Activated CD8-positive, alpha-beta T cell treated with anti-CD3 and anti-CD28 coated beads for 36 hours (primary cell): ENCODE results near the gene AHCTF1. TPM values are rescaled to one million over a fixed set of nuclear protein-coding genes. Genes with fewer than 3 reads are reported as not detected.

Experiments used
- ATAC-seq: fragments of 200-7000 bp; cut with Tn5 transposase; one replicate; pipeline ENCODE4 v1.10.0; 2021; ENCODE audit warnings: mild to moderate bottlenecking, moderate library complexity
- CTCF ChIA-PET: fragments of 350-600 bp; sonication (Branson Sonifier 250); formaldehyde crosslinking; loops from one replicate; lab custom pipeline; 2021; ENCODE audit warnings: antibody characterized with exemption; lab: Charles Lee
- POLR2A ChIA-PET: fragments of 350-600 bp; sonication (Branson Sonifier 250); formaldehyde crosslinking; loops from one replicate; lab custom pipeline; 2021; ENCODE audit warnings: antibody characterized with exemption; lab: Charles Lee
- DNase-seq: peaks from one replicate; pipeline ENCODE4 v3.0.0-alpha.2; 2020
- H3K27ac Mint-ChIP-seq: one replicate; pipeline ENCODE4 v1.8.0; 2021; ENCODE audit warnings: mild to moderate bottlenecking, mixed read lengths
- H3K27me3 Mint-ChIP-seq: one replicate; pipeline ENCODE4 v1.8.0; 2021; ENCODE audit warnings: mixed read lengths
- H3K36me3 Mint-ChIP-seq: one replicate; pipeline ENCODE4 v1.8.0; 2021; ENCODE audit warnings: low read depth, mixed read lengths
- H3K4me1 Mint-ChIP-seq: one replicate; pipeline ENCODE4 v1.8.0; 2021; ENCODE audit warnings: low read depth, mixed read lengths
- H3K4me3 Mint-ChIP-seq: one replicate; pipeline ENCODE4 v1.8.0; 2021; ENCODE audit warnings: mild to moderate bottlenecking, moderate library complexity, mixed read lengths
- H3K9me3 Mint-ChIP-seq: one replicate; pipeline ENCODE4 v1.8.0; 2021; ENCODE audit warnings: mixed read lengths
- CTCF ChIP-seq: fragments of 200-600 bp; IDR thresholded peaks from one replicate; pipeline ENCODE4 v1.8.0; 2022; ENCODE audit warnings: antibody characterized with exemption, mild to moderate bottlenecking
- intact Hi-C: fragments of 100-400 bp; cut with micrococcal nuclease; formaldehyde crosslinking; loops from one replicate; pipeline ENCODE4 v1.10.0; 2022
- total RNA-seq, 2 experiments: library from RNA; stranded (reverse); gene quantifications; one replicate each; pipeline ENCODE4 v1.2.3, GENCODE V29; 2021

AHCTF1 gene
- total RNA-seq, 2 experiments from 2014 or later: 42.4 to 45.3 TPM

DNA sequence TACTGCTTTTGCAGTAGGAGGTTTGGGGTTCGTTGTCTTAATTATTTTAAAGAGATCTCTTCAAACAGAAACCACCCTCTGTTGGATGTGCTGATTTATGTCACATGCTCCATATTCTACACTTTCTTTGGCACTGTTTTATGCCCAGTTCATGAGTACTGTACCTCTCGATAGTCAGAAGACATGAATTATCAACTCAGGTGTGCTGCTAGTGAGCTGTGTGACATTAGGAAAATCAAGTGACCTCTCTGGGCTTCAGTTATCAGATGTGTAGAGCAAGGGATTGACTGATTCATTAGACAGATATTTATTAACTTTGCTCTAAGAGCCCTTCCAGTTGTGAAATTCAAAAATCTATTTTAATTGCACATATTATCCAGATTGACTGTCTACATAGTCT, 2.1 kb upstream of the AHCTF1 start:
- Mint-ChIP-seq H3K27ac (no peak overlapping the region), H3K9me3 (no peaks in the 10 kb centered on the region), H3K4me1 (peaks cover 14% of the 10 kb centered on the region), H3K36me3 (peaks cover 18% of the 10 kb centered on the region), H3K4me3 (no peak overlapping the region), H3K27me3 (no peaks in the 10 kb centered on the region)
- POLR2A ChIA-PET: no interaction called here
- intact Hi-C loops: no loop called here
- CTCF ChIA-PET: no interaction called here
- TF ChIP-seq CTCF: no peak
- ATAC-seq (no peak), DNase-seq (no peak)

DNA sequence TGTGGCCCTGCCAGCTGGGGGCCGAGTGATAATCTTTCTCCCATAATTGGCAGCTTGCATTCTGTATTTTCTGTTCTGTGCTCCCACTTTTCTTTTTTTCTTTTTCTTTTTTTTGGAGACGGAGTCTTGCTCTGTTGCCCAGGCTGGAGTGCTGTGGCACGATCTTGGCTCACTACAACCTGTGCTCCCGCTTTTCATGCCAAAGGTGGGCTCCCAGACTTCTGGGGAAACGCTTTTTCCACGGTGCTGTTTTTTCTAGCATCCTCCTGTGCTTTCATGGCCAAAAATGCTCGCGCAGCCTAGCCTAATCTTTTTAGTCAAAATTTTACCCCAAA, 585 bp upstream of the AHCTF1 start:
- H3K36me3 Mint-ChIP-seq: peaks cover 29% of the 10 kb centered on the region
- no peak for ATAC-seq
- ChIA-PET CTCF (interaction anchor here (1.6 kb wide), 1 partner anchor 27 kb away, joined by 3 read pairs; no protein-coding TSS in a partner anchor), POLR2A (interaction anchor here (0.6 kb wide), 1 partner anchor 279 kb away, joined by 3 read pairs; no protein-coding TSS in a partner anchor)
- no peak for TF ChIP-seq CTCF
- no peaks in the 10 kb centered on the region for H3K27me3 Mint-ChIP-seq
- H3K27ac Mint-ChIP-seq: peak overlapping the region; percentile 99
- no peaks in the 10 kb centered on the region for H3K9me3 Mint-ChIP-seq
- H3K4me3 Mint-ChIP-seq: peak overlapping the region; percentile 86
- DNase-seq: no peak
- intact Hi-C loops: no loop called here
- H3K4me1 Mint-ChIP-seq: peaks cover 23% of the 10 kb centered on the region

DNA sequence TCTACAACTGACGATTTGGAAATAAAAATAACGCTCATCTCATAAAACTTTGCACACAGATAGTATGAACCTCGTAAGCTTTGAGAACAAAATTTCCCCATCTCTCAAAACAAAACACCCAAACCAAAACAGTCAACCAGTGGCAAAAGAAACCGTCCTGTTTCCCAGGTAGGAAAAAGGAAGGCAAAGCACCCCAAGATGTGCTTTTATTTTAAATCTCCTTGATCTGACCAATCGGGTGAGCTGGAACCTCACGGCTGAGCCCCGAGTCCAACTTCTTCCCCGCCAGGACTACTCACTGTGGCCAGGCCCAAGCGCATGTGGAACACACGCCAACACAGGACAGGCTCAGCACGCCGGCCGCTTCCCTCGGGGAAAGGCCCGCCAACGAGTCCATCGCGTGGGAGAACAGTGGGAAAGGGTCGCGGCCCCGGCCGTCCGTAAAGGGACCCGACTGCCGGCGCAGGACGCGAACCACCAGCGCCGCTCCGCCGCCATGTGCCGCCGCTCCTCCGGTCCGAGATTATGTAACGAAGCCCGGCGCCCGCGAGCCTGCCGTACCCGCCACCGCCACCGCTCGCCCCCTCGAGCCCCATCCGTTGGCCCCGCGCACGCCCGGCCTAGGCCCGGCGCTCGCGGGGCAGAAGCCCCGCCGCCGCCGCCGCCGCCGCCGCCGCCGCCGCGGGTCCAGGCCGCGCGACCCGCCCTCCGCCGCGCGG, 759 bp downstream of the AHCTF1 start:
- ChIA-PET CTCF (interaction anchor here (1.5 kb wide), 1 partner anchor 41 kb away, joined by 4 read pairs; no protein-coding TSS in a partner anchor), POLR2A (interaction anchor here (0.5 to 1.5 kb wide), 6 partner anchors 12 to 397 kb away, joined by 3 to 6 read pairs (median 3); no protein-coding TSS in a partner anchor)
- TF ChIP-seq CTCF: no peak
- H3K27ac Mint-ChIP-seq: peak overlapping the region; percentile 94
- H3K4me1 Mint-ChIP-seq: peaks cover 32% of the 10 kb centered on the region
- ATAC-seq (peak; percentile 14), DNase-seq (peak; percentile 64)
- H3K9me3 Mint-ChIP-seq: peaks cover 2% of the 10 kb centered on the region
- no peaks in the 10 kb centered on the region for H3K27me3 Mint-ChIP-seq
- peaks cover 42% of the 10 kb centered on the region for H3K36me3 Mint-ChIP-seq
- H3K4me3 Mint-ChIP-seq: peak overlapping the region; percentile 99
- intact Hi-C loops: no loop called here

- H3K36me3 Mint-ChIP-seq: peaks cover 56% of the 10 kb centered on the region
- no peak for TF ChIP-seq CTCF
- H3K4me1 Mint-ChIP-seq: peaks cover 60% of the 10 kb centered on the region
- H3K27me3 Mint-ChIP-seq: no peaks in the 10 kb centered on the region
- no peak for ATAC-seq
- intact Hi-C loops: loop anchor here (10.0 kb wide), 1 partner anchor 189 kb away; no protein-coding TSS in a partner anchor
- DNase-seq: no peak
- ChIA-PET POLR2A (interaction anchor here (1.3 to 1.7 kb wide), 2 partner anchors 8 to 12 kb away, joined by 4 to 6 read pairs; no protein-coding TSS in a partner anchor), CTCF (no interaction called here)
- peaks cover 4% of the 10 kb centered on the region for H3K9me3 Mint-ChIP-seq
- no peak overlapping the region for H3K27ac Mint-ChIP-seq
- no peak overlapping the region for H3K4me3 Mint-ChIP-seq
Observed at GRCh38 chr1:246925997-246926626, 5.6 kb downstream of the AHCTF1 start.

- intact Hi-C loops: loop anchor here (10.0 kb wide), 1 partner anchor 191 kb away; no protein-coding TSS in a partner anchor
- POLR2A ChIA-PET: no interaction called here
- H3K36me3 Mint-ChIP-seq: peaks cover 38% of the 10 kb centered on the region
- H3K4me1 Mint-ChIP-seq: peaks cover 52% of the 10 kb centered on the region
- no peak for ATAC-seq
- CTCF ChIA-PET: no interaction called here
- H3K4me3 Mint-ChIP-seq: no peak overlapping the region
- TF ChIP-seq CTCF: no peak
- H3K27ac Mint-ChIP-seq: no peak overlapping the region
- H3K9me3 Mint-ChIP-seq: peaks cover 4% of the 10 kb centered on the region
- H3K27me3 Mint-ChIP-seq: no peaks in the 10 kb centered on the region
- no peak for DNase-seq
Observed at GRCh38 chr1:246923900-246924299, 7.8 kb downstream of the AHCTF1 start.
